HepG2 (cell line): ENCODE data around the gene ANKHD1. TPM values are rescaled to one million over a fixed set of nuclear protein-coding genes. Genes with fewer than 3 reads are reported as not detected.

ENCODE experiments used
- MEIS2 ChIP-seq: sonication (generic); formaldehyde crosslinking; IDR thresholded peaks from 2 replicates; pipeline ENCODE4 v1.9.0; 2021; ENCODE audit warnings: mild to moderate bottlenecking, missing genetic modification reagents
- NR2C2 ChIP-seq: sonication (generic); formaldehyde crosslinking; IDR thresholded peaks from 2 replicates; pipeline ENCODE4 v1.4.0; 2020; ENCODE audit warnings: missing genetic modification reagents, mild to moderate bottlenecking, moderate library complexity, borderline replicate concordance
- RFXANK ChIP-seq: IDR thresholded peaks from 2 replicates; pipeline ENCODE4 v1.6.1; 2016
- SMC3 ChIP-seq: IDR thresholded peaks from 2 replicates; pipeline ENCODE4 v1.6.1; 2011; ENCODE audit warnings: low read length, improper control_type of control experiment
- TBX2 ChIP-seq: sonication (generic); formaldehyde crosslinking; IDR thresholded peaks from 2 replicates; pipeline ENCODE4 v1.5.0; 2020; ENCODE audit warnings: missing genetic modification reagents, mild to moderate bottlenecking, borderline replicate concordance
- TEAD3 ChIP-seq: optimal IDR thresholded peaks from 2 replicates; pipeline ENCODE3; 2016; ENCODE audit warnings: borderline replicate concordance
- THYN1 ChIP-seq: sonication (generic); formaldehyde crosslinking; IDR thresholded peaks from 2 replicates; pipeline ENCODE4 v1.8.1; 2023; ENCODE audit warnings: low read depth, mild to moderate bottlenecking, moderate library complexity, missing genetic modification reagents, borderline replicate concordance
- ZBTB38 ChIP-seq: sonication (generic); formaldehyde crosslinking; IDR thresholded peaks from 2 replicates; pipeline ENCODE4 v1.5.1; 2020; ENCODE audit warnings: mild to moderate bottlenecking, missing genetic modification reagents
- ZFP1 ChIP-seq: IDR thresholded peaks from 2 replicates; pipeline ENCODE4 v1.6.1; 2016
- ZNF230 ChIP-seq: sonication (generic); formaldehyde crosslinking; IDR thresholded peaks from 2 replicates; pipeline ENCODE4 v1.4.0; 2020; ENCODE audit warnings: mild to moderate bottlenecking, missing genetic modification reagents
- ZNF777 ChIP-seq: sonication (generic); formaldehyde crosslinking; IDR thresholded peaks from 2 replicates; pipeline ENCODE4 v1.4.0; 2020; ENCODE audit warnings: missing genetic modification reagents
- polyA plus RNA-seq, 8 experiments: library from polyadenylated mRNA; depleted of rRNA in 3 of 8; stranded (reverse) in 7 of 8; unstranded in 1 of 8; fragments of >200 nt; fragmentation: Illumina TruSeq in 4 of 8; extraction: Trizol in 4 of 8; gene quantifications; 2 replicates each; pipeline versions ENCODE4 v1.2.1 to v1.2.3, GENCODE V29; 2011 to 2016; ENCODE audit warnings: low read depth in 4 of 8, missing spikeins in 1 of 8, mixed read lengths in 1 of 8; ENCODE audit not compliant: insufficient read depth in 1 of 8
- total RNA-seq, 5 experiments: library from RNA; depleted of rRNA; stranded (reverse); fragments of >200 nt; fragmentation: Illumina TruSeq; extraction: Trizol; gene quantifications; 2 replicates each; pipeline ENCODE4 v1.2.3, GENCODE V29; 2016; ENCODE audit warnings: low read depth in 1 of 5
- TF ChIP-seq, protein P1 (sequence below): sonication (generic); formaldehyde crosslinking; IDR thresholded peaks from 2 replicates; pipeline ENCODE4 v1.4.0; 2020; ENCODE audit warnings: mild to moderate bottlenecking, missing genetic modification reagents
- TF ChIP-seq, protein P2 (sequence below): sonication (generic); formaldehyde crosslinking; IDR thresholded peaks from 2 replicates; pipeline ENCODE4 v1.8.0; 2022; ENCODE audit warnings: mild to moderate bottlenecking, missing genetic modification reagents
- TF ChIP-seq, protein P3 (sequence below): sonication (generic); IDR thresholded peaks from 2 replicates; pipeline ENCODE4 v1.6.1; 2016; ENCODE audit warnings: low read depth, borderline replicate concordance
- TF ChIP-seq, protein P4 (sequence below): sonication (generic); formaldehyde crosslinking; IDR thresholded peaks from 2 replicates; pipeline ENCODE4 v1.5.0; 2020; ENCODE audit warnings: missing genetic modification reagents
- TF ChIP-seq, protein P5 (sequence below): sonication (generic); formaldehyde crosslinking; IDR thresholded peaks from 2 replicates; pipeline ENCODE4 v1.4.0; 2020; ENCODE audit warnings: mild to moderate bottlenecking, low read depth, missing genetic modification reagents

Gene ANKHD1
- total and polyA plus RNA-seq, 2 of the 13 experiments (the other 11 are each of a cell fraction or from before 2014, with no cell fraction given) = 69.9 to 82.0 TPM

DNA sequence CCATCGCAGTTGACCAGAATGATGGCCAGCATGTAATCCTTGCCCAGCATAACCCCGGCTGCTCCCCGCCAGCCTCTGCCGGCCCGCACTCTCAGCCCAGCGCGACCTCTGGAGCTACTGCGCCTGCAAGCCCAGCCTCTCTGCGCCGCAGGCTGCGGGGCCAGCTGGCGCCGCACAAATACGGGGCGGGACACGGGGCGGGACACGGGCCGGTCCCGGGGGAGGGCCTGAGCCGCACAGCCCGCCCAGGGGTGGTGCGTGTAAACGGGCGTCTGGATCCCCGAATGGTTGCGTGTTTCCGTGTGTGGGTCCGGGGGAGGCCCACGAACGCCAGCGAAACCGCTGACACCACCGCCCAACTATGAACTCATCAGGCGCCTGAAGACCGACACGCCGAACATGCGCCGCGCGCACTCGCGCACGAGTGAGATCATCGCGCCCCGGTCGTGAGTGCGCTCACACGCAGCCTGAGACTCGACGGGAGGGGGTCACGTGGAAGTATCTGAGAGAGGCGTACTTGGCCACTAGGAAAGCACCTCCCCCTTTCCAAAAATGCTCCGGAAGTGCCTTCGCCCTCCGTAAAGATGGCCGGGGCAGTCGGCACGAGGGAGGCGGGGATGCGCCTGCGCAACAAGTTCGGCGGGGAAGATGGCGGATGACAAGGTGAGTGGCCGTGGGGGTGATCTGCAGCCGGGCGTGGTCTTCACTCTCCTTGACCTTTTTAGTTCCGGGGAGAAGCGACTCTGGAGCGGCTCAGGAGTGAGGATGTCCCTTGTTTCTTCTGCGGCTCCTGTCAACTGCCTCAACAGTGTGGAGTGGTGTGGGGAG lies 162.8 kb downstream of the ANKHD1 start, which contains the start of the genes APBB3 and SLC35A4 (continued):
- TF ChIP-seq, protein P1, sequence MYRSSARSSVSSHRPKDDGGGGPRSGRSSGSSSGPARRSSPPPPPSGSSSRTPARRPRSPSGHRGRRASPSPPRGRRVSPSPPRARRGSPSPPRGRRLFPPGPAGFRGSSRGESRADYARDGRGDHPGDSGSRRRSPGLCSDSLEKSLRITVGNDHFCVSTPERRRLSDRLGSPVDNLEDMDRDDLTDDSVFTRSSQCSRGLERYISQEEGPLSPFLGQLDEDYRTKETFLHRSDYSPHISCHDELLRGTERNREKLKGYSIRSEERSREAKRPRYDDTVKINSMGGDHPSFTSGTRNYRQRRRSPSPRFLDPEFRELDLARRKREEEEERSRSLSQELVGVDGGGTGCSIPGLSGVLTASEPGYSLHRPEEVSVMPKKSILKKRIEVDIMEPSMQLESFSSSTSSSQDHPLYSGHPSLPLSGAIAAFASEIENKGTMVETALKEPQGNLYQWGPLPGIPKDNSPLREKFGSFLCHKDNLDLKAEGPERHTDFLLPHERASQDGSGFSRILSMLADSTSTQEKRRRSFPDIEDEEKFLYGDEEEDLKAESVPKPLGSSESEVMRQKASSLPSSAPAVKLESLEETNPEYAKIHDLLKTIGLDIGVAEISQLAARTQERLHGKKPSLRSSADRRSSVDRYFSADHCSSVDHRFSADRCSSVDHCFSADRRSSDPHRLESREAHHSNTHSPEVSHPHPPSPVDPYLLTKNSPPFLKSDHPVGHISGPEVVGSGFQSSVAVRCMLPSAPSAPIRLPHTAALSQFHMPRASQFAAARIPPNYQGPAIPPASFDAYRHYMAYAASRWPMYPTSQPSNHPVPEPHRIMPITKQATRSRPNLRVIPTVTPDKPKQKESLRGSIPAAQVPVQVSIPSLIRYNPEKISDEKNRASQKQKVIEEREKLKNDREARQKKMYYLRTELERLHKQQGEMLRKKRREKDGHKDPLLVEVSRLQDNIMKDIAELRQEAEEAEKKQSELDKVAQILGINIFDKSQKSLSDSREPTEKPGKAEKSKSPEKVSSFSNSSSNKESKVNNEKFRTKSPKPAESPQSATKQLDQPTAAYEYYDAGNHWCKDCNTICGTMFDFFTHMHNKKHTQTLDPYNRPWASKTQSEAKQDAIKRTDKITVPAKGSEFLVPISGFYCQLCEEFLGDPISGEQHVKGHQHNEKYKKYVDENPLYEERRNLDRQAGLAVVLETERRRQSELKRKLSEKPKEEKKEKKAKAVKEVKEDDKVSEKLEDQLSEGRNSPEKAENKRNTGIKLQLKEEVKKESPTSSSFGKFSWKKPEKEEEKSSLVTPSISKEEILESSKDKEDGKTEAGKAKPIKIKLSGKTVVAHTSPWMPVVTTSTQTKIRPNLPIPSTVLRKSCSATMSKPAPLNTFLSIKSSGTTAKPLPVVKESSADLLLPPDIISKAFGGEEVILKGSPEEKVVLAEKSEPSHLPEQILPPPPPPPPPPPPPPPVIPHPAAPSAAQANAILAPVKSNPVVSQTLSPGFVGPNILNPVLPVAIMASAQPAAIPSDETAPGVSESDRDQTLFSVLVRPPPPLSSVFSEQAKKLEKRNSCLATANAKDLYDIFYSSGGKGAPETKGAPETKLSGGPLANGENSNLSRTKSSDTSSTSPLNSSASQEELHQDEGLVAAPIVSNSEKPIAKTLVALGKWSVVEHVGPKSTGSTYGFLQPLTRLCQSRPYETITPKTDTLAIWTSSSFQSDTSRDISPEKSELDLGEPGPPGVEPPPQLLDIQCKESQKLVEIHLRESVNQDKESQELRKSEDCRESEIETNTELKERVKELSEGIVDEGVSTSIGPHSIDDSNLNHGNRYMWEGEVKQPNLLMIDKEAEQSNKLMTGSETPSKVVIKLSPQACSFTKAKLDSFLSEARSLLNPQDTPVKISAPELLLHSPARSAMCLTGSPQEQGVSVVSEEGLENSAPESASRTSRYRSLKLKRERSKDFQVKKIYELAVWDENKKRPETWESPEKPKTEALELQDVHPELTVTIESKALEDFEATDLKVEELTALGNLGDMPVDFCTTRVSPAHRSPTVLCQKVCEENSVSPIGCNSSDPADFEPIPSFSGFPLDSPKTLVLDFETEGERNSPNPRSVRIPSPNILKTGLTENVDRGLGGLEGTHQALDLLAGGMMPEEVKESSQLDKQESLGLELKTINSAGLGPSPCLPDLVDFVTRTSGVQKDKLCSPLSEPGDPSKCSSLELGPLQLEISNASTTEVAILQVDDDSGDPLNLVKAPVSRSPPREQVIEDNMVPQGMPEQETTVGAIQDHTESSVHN (CRISPR knock-in tag) = no peak
- peak; percentile 46; the same call in 1 of the 2 replicates for TF ChIP-seq ZNF777 (CRISPR knock-in tag)
- TF ChIP-seq, protein P2, sequence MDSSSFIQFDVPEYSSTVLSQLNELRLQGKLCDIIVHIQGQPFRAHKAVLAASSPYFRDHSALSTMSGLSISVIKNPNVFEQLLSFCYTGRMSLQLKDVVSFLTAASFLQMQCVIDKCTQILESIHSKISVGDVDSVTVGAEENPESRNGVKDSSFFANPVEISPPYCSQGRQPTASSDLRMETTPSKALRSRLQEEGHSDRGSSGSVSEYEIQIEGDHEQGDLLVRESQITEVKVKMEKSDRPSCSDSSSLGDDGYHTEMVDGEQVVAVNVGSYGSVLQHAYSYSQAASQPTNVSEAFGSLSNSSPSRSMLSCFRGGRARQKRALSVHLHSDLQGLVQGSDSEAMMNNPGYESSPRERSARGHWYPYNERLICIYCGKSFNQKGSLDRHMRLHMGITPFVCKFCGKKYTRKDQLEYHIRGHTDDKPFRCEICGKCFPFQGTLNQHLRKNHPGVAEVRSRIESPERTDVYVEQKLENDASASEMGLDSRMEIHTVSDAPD = no peak
- no peak for TF ChIP-seq RFXANK (CRISPR knock-in tag)
- TF ChIP-seq, protein P3, sequence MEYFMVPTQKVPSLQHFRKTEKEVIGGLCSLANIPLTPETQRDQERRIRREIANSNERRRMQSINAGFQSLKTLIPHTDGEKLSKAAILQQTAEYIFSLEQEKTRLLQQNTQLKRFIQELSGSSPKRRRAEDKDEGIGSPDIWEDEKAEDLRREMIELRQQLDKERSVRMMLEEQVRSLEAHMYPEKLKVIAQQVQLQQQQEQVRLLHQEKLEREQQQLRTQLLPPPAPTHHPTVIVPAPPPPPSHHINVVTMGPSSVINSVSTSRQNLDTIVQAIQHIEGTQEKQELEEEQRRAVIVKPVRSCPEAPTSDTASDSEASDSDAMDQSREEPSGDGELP = peak; percentile 78; the same call in 1 of the 2 replicates
- TF ChIP-seq SMC3 = no peak
- TF ChIP-seq ZFP1 (CRISPR knock-in tag) = no peak
- TF ChIP-seq THYN1 (CRISPR knock-in tag) = no peak
- peak; percentile 48; the same call in 1 of the 2 replicates for TF ChIP-seq ZBTB38
- TF ChIP-seq, protein P4, sequence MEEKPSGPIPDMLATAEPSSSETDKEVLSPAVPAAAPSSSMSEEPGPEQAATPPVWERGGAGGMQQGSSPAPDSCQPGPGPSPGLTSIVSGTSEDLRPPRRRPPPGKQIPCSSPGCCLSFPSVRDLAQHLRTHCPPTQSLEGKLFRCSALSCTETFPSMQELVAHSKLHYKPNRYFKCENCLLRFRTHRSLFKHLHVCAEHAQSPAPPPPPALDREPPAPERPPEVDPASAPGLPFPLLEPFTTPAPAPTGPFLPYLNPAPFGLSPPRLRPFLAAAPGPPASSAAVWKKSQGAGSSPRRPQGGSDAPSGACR = no peak
- TF ChIP-seq ZNF230 (CRISPR knock-in tag) = no peak
- TF ChIP-seq TEAD3 (CRISPR knock-in tag) = no peak
- TF ChIP-seq MEIS2 (CRISPR knock-in tag) = no peak
- 0 out of 2 replicates have a peak, but pooled peaks have one; percentile 13 for TF ChIP-seq TBX2
- TF ChIP-seq NR2C2 (CRISPR knock-in tag) = no peak
- TF ChIP-seq, protein P5, sequence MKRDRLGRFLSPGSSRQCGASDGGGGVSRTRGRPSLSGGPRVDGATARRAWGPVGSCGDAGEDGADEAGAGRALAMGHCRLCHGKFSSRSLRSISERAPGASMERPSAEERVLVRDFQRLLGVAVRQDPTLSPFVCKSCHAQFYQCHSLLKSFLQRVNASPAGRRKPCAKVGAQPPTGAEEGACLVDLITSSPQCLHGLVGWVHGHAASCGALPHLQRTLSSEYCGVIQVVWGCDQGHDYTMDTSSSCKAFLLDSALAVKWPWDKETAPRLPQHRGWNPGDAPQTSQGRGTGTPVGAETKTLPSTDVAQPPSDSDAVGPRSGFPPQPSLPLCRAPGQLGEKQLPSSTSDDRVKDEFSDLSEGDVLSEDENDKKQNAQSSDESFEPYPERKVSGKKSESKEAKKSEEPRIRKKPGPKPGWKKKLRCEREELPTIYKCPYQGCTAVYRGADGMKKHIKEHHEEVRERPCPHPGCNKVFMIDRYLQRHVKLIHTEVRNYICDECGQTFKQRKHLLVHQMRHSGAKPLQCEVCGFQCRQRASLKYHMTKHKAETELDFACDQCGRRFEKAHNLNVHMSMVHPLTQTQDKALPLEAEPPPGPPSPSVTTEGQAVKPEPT (CRISPR knock-in tag) = no peak
